ENCODE data around the gene LCP1.
A peak's percentile ranks its signal among the peaks of the same experiment; 100 is the strongest.

LCP1 gene

DNA sequence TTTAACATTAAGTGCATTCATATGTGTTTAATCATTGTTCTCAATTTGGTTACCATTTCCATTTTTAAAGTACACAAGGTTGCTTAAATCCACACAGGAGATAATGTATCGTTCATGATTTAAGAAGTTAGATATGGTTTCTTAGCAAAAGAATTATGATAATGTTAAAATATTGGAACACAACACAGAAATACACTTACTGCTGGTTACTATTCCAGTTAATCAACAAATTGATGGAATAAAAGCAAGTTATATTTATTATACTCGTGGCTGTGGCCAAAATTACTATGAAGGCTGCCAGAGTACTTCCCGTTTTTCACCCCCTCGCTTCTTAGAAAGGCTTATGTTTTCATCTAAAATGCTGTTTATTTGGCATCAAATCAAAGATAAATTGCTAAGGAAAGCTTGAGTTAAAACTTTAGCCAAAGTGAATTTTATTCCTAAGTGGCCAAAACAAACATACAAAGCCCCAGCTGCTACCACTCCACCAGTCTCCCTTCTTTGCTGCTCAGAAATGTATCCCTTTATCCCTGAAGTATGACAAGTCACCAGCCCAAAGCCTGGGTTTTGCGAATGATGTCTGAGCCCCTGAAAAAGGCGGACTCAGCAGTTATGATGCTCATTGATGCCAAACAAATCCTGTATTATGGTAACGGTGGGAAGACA is 27.7 kb downstream of the LCP1 start:
- no peak for DNase-seq

DNA sequence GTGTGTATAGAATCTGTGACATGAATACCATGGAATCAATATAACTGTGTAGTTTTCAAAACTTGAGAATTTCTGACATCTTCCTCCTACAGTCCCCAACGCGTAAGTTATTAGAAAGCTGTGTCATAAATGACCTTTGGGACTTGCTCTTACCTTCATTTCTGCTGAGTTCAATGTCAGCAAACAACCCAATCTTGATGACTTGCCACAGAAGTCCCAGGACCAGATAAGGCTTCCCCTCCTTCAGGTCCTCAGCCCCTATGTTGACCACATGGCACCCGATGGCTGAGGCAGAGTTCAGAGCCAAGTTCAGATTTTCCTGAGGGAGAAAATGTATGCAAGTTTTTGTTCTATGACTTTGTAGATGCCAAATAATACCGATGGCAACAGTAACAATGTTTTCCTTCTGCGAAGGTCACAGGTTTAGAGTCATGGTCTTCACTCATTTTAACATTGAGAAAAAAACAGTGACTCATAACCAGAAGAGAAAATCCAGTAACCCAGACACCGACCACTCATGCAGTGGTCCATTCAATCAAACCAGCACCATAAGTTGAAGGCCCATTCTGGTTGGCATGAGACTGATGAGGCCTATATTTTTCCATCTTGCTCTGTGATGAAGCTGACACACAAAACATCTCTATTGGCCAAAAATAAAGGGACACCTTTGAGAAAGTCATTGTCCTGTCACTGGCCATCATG is 29.2 kb downstream of the LCP1 start:
- DNase-seq, result no peak

GRCh38 chr13:46150134-46150693 is 31.8 kb downstream of the LCP1 start:
- no peak for DNase-seq

- no peak for DNase-seq
These were observed 32.5 kb downstream of the LCP1 start for GRCh38 chr13:46149272-46150133.

GRCh38 chr13:46146898-46147297 is 35.1 kb downstream of the LCP1 start:
- no peak for DNase-seq

DNA sequence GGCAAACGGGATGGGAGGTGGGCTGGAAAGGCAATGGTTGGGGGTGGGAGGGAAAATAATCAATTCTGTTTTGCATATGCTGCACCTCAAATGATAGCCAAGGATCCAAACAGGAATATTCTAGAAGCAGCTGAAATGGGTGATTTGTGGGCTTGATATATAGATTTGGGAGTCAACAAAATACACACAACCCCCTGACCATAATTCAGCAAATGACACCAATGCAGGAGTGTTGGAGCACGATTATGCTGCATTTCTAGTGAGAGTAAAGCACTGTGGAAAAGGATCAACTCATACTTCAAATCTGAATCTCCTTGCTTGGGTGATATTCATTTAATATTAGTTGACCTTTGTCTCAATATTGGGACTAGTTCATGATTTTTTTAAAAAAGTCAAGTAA is 36.0 kb downstream of the LCP1 start:
- DNase-seq, result no peak

DNA sequence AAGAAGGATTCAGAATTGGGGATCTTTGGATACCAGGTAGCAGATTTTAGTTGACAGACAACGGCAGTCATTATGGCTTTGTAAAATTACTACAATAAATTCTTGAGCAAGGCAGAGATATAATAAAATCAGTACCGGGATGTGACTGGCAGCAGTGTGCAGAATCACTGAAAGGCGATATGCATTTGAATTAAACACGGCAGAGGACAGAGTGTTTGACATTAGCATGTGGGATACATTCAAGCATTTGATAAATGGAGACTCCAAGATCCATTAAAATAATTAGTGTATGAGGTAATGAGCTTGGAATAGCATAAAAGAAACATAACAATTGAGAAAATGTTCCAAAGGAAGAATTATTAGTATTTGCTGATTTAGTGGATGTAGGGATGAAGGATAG is 36.8 kb downstream of the LCP1 start:
- no peak for DNase-seq

GRCh38 chr13:46143184-46143701 is 38.7 kb downstream of the LCP1 start:
- DNase-seq, result no peak

GRCh38 chr13:46142776-46143175 is 39.2 kb downstream of the LCP1 start:
- peak; percentile 83 for DNase-seq

- DNase-seq, result no peak
These were observed 41.9 kb downstream of the LCP1 start for GRCh38 chr13:46140044-46140443.

- no peak for DNase-seq
These were observed 44.2 kb downstream of the LCP1 start for GRCh38 chr13:46137627-46138317.

- DNase-seq, result no peak
These were observed 45.3 kb downstream of the LCP1 start for GRCh38 chr13:46136688-46137087.

- no peak for DNase-seq
These were observed 46.9 kb downstream of the LCP1 start for GRCh38 chr13:46134961-46135522.

DNA sequence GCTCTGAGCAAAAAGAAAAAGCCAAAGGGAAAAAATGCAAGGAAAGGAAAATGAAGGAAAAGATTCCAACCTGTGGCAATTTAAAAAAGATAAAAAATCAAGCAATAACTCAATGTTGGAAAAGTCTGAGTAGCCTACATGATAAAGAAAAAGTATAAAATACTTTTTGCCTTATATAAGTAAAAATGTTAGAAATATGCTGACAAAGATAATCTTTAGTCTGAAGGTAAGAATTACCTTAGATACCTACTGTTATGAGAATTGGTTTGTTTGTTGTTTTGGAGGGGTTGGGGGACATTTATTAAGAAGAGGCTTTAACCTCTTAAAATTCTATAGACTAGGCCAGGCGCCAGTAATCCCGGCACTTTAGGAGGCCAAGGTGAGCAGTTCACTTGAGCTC is 47.5 kb downstream of the LCP1 start:
- DNase-seq, result no peak

DNA sequence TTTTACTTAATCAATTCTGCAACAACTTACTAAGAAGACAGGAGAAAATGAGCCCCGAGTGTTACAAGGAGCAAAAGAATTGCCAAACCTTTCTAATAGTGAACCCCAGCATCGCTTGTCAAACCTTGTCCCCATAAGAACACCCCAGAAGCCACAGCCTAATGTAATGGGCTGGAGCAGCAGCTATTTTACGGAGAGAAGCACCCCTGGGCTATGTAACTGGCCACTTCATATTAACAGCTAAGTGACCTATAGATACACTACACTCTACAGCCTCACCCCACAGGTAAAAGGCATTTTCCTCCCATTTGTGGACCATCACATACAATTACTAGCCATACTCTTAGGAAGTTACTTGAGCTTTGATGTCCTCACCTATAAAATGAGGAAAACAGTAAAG is 49.9 kb downstream of the LCP1 start:
- DNase-seq, result no peak

GRCh38 chr13:46131705-46132104 is 50.3 kb downstream of the LCP1 start:
- DNase-seq, result no peak

DNA sequence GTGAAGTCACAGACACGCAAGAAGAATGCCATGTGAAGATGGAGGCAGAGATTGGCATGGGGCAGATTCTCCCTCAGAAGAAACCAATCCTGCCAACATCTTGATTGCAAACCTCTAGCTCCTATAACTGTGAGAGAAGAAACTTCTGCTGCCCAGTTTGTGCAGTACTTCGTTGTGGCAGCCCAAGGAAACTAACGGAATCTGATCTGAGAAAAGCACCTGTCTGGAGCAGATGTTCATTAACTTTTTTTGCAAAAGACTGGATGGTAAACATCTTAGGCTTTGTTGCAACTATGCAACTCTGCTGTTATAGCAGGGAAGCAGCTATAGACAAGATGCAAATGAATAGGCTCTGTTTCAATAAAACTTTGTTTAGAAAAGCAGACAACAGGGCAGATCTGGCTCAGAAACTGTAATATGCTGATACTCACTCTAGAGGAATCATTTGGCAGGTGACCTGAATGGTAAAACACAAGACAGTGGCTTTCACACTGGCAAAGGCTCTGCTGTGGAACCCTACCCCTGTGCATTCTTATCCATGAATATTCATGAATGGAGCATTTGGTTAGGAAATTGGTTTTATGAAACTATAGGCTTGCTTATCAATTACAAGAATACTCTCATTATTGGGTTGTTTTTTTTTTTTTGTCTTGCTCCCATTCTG is 51.9 kb downstream of the LCP1 start:
- DNase-seq, result no peak

DNA sequence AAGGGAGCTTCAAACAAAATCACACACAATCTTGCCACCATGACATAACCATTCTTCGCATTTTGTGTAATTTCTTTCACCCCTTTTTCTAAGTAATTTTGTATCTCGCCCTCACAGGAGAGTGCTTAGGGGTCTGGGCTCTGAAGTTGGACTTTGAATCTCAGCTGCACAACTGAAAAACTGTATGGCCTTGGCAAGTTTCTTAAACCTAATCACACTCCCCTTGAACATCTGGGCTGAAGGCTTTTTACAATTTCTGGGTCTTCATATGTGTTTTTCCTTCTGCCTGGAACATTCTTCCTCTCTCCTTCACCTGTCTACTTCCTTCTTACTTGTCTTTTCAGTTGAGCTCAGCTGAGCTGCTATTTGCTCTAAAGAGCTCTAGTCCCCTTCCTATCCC is 52.9 kb downstream of the LCP1 start:
- DNase-seq, result no peak

- DNase-seq, result no peak
These were observed 54.5 kb downstream of the LCP1 start for GRCh38 chr13:46127358-46128023.

GRCh38 chr13:46126552-46127357 is 55.2 kb downstream of the LCP1 start:
- peak; percentile 80 for DNase-seq
